ENCODE results near the gene PTF1A.

Gene PTF1A, protein sequence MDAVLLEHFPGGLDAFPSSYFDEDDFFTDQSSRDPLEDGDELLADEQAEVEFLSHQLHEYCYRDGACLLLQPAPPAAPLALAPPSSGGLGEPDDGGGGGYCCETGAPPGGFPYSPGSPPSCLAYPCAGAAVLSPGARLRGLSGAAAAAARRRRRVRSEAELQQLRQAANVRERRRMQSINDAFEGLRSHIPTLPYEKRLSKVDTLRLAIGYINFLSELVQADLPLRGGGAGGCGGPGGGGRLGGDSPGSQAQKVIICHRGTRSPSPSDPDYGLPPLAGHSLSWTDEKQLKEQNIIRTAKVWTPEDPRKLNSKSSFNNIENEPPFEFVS

DNA sequence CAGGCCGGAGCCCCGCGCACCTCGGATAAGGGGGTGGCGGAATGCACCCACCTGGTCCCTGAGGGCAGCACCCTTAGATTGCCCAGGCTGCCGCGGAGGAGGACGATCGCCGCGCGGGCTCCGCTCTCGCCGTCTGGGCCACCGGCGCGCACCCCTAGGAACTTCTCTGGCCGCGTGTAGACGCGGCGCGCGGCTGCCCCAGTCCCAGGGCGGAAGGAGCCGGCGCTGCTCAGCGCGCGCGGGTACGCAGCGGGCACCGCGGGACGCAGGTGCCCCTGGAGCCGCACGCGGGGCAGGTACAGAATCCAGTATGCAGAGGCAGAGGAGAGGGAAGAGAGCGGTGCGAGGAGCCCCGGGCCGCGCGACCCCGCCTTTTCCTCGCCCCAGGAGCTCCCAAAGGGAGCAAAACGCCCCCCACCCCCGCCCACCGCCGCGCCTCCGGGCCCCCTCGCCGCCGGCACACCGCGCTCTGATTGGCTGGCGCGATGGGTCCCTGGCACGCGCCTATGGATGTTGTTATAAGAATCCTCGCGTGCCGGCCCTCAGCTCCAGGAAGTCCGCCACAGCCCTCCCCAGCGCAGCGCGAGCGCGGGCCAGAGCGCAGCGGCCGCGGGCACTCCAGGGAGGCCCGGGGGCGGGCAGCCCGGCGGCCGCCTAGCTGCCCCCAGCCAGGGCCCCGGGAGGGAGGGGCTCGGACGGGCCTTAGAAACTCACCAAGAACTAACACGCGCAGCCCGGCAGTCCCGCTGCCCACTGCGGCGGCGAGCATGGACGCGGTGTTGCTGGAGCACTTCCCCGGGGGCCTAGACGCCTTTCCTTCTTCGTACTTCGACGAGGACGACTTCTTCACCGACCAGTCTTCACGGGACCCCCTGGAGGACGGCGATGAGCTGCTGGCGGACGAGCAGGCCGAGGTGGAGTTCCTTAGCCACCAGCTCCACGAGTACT is at the start of gene PTF1A:
Gene PTF1A, plus strand, starts transcription at position 549 of the 948 bp plus-strand sequence. Its CDS starts 219 bp downstream, at position 768.
- no peak for DNase-seq (ENCODE audit: extremely low read depth in 1 of 2, low read depth in 1 of 2)

DNA sequence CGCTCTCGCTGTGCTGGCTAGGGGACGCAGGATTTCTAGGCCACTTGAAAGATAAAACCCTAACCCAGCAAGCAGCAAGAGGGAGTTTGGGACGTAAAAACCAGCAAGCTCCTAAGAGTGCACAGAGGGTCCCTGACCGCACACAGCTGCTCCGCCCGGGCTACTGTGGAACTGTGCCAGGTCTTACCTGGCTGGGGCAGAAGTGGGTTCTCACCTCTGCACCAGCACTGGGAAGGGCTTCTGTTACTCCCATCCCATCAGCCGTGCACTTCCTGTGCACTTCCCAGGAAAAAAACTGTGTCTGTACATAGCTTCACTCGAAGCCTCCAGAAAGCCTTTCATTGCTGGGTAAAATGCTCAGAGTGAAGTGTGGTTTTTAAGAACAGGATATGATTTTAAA is 45.9 kb upstream of the PTF1A start:
- DNase-seq (ENCODE audit: extremely low read depth in 1 of 2, low read depth in 1 of 2), result no peak

DNA sequence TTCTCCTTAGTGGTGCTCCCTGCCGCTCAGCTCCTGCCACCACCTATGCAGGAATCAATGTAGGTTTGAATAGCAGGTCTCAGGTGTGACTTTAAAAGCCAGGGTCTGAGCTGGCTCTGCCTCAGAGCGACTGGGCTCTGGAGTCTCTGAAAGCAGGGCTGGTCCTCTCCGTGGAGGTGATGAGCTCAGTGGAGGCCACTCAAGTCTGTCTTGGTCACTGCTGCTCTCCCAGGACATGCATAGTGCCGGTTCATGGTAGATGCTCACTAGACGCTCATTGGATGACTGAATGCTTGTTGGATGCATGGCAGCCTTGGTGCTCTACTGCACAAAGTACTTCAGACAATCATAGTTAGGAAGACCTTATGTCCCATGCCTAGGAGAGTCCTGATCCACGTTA is 45.1 kb upstream of the PTF1A start:
- no peak for DNase-seq (ENCODE audit: extremely low read depth in 1 of 2, low read depth in 1 of 2)

DNA sequence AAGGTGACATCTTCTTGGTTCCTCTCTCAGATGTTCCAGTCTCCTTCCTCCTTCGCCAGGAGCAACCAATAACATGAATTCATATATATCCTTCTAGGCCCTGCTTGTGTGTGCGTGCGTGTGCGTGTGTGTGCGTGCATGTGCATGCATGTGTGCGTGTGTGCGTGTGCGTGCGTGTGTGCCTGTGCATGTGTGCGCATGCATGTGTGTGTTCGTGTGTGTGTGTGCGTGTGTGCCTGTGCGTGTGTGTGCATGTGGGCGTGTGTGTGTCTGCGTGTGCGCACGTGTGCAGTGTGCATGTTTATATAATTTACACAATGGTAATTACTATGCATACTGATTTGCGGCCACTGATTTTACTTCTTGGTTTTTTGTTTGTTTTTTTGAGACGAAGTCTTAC is 43.9 kb upstream of the PTF1A start:
- no peak for DNase-seq (ENCODE audit: extremely low read depth in 1 of 2, low read depth in 1 of 2)

DNA sequence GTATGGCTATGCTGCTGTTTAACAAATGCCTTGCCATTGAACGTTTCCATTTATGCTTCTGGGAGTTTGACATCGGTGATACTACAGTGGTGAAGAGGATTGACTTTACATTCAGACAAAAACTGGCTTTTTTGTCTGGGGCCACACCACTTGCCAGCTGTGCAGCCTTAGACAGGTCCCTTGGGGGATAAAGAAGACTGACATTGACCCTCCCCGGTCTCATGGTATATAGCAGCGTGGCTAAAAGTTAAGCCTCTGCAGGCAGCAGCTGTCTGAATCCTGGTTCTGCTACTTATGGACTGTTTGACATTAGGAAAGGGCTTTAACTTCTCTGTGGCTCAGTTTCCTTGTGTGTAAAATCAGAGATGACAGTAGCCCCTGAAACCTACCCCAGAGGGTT is 42.0 kb upstream of the PTF1A start:
- no peak for DNase-seq (ENCODE audit: extremely low read depth in 1 of 2, low read depth in 1 of 2)

DNA sequence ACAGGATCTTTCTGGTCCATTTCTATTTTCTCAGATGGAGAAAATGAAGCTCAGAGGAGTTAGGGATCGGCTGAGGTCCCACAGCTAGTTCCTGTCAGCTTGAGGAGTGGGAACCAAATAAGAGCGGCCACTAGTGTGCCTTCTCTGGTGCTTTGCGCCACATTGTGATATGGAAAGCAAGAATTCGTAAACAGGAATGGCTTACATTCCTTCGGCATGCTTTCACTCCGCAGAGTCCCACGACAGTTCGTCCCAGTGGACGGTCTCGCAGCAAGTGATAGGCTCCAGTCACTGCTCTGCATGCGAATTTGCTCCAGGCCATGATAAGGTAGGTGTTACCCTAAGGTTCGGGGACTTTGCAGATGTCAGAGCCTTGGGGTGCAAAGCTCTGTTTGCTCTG is 41.5 kb upstream of the PTF1A start:
- no peak for DNase-seq (ENCODE audit: extremely low read depth in 1 of 2, low read depth in 1 of 2)

DNA sequence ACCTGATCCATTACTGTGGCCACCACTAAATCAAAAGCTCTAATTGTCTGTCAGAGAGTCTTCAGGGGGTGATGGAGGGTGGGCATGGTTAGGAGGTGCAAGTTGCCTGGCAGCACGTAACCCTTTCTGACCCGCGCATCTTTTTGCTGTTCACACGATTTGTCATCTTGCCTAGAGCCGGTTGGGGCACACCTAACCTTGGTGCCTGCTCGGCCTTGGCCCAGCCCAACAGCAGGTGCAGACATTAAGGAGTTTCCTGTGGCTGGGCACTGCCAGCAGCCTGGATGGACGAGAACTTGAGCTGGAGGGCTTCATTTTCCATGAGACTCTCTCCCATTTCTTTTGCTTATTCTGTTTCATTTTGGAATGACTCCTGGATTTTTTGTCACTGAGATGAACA is 41.0 kb upstream of the PTF1A start:
- DNase-seq (ENCODE audit: extremely low read depth in 1 of 2, low read depth in 1 of 2), result no peak

DNA sequence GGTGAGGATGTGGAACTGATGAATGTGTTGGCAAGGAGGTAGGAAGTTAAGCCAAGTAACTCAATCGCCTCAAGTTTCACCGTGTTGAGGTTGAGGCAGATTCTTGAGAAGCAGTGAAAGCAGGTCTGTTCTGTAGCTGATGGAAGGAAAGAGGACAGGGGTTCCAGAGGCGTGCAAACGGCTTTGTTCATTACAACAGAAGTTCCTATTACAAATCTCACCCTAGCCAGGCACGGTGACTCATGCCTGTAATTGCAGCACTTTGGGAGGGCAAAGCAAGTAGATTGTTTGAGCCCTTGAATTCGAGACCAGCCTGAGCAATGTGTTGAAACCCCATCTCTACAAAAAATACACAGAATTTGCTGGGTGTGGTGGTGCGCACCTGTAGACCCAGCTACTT is 36.9 kb upstream of the PTF1A start:
- no peak for DNase-seq (ENCODE audit: extremely low read depth in 1 of 2, low read depth in 1 of 2)

DNA sequence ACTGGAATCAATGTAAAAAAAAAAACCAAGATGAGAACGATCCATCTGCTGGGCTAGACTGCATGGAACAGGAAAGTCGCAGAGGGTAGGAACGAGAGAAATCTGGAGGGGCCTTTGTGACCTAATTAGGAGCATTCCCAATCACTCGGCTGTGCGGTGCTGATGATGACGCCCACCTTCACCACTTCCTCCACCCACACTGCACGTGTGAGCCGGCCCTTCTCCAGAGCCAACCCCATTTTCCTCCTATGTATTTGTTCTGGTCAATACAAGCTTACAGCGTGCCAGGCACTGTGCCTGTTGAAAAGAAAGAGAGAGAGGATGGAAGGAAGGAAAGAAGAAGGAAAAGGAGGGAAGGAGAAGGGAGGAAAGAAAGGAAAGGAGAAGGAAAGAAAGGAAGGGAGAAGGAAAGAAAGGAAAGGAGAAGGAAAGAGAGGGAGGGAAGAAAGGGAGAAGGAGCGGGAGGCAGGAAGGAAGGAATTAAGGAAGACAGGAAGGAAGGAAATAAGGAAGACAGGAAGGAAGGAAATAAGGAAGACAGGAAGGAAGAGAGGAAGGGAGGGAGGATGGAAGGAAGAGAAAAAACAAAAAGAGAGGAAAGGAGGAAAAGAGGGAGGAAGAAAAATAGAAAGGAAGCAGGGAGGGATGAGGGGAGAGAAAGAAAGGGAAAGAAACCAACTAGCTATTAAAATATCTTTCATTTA is 35.5 kb upstream of the PTF1A start:
- no peak for DNase-seq (ENCODE audit: extremely low read depth in 1 of 2, low read depth in 1 of 2)

DNA sequence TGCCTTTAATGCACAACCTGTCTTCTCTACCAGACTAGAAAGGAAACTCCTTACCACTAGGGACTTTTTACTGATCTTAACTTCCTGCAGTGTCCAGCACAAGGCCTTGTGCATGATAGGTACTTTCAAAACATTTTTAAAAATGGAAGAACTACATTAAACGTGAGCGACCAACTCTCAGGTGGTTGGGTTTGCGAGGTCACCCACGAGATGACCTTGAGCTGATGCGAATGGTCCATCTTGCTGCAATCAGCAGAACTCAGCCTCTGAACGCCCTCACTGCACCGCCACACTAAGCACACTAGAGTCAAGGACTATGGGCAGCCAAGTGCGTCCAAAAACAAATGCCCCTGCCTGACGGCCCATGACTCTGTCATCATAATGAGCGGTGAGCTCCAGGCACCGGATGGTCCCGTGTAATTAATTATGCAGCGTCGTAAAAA is 34.9 kb upstream of the PTF1A start:
- no peak for DNase-seq (ENCODE audit: extremely low read depth in 1 of 2, low read depth in 1 of 2)

DNA sequence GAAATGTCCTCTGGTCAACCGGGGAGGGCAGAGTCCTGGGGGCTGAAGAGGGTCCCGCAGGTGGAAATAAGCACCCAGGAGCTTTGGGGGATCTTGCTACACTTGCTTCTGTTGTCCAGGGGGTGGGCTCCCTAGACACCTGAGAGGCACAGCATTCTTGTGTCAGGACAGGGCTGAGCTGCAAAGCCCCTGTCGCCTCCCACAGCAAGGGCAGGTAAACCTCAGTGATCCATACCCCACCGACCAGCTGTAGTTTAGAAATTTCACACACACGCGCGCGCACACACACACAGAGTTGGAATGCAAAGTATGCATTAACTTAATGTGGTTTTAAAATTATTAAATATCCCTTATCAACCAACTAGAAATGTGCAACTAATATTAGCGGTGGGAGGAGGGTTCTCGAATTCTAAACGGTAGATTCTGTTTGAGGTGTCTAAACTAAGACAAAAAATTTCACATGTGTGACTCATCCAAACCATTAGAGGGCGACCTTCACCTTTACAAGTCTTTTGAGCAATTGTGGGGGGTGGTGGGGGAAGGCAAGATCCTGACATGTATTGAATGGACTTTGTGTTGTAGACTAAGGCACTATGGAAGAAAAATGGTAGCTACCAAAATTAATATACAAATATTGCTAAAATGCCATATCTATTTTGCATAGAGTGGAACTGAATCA is 34.3 kb upstream of the PTF1A start:
- DNase-seq (ENCODE audit: extremely low read depth in 1 of 2, low read depth in 1 of 2), result no peak

DNA sequence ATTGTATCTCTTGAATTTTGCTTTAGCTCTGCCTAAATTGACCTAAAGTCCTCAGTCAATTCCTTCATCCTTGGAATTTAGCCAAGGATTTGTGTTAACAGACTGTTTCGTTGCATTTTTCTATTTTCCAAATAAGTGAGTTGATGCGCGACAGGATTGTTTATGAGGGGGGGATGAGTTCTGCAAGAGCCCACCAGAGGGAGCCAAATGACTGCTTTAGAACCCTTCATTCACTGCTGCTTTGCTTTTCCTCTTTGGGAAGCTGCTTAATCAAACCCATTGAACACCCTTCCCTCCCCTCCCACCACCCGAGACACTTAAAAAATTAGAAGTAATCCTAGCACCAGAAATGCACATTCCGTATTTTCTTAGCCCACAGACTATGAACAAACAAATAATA is 33.7 kb upstream of the PTF1A start:
- no peak for DNase-seq (ENCODE audit: extremely low read depth in 1 of 2, low read depth in 1 of 2)

DNA sequence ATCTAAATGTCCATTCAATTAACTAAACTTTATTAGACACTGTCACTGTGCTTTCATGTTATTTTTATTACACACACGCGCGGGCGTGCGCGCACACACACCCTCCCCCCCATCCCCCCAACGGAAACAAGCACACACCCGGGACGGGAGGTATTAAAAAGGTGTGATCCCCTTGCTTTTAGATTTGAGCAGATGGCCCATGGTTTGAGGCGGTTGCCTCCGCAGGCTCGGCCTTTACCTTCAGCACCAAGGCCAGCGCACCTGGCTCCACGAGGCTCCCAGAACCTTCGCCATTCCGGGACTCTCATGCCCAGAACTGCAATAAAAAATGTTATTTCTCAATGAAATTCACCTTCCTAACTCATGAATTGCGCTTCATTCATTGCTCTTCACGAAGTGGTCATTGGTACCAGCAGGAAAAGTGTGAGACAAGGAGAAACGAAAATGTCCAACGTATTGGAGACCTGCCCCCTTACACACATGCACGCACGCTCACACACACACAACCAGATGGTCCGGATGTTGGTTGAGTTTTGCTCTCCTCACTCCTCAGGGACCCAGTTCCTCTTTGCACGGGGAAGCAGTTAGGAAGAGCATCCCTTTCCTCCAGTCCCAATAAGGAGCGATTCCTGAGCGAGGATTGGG is 20.8 kb upstream of the PTF1A start:
- DNase-seq (ENCODE audit: extremely low read depth in 1 of 2, low read depth in 1 of 2), result no peak

DNA sequence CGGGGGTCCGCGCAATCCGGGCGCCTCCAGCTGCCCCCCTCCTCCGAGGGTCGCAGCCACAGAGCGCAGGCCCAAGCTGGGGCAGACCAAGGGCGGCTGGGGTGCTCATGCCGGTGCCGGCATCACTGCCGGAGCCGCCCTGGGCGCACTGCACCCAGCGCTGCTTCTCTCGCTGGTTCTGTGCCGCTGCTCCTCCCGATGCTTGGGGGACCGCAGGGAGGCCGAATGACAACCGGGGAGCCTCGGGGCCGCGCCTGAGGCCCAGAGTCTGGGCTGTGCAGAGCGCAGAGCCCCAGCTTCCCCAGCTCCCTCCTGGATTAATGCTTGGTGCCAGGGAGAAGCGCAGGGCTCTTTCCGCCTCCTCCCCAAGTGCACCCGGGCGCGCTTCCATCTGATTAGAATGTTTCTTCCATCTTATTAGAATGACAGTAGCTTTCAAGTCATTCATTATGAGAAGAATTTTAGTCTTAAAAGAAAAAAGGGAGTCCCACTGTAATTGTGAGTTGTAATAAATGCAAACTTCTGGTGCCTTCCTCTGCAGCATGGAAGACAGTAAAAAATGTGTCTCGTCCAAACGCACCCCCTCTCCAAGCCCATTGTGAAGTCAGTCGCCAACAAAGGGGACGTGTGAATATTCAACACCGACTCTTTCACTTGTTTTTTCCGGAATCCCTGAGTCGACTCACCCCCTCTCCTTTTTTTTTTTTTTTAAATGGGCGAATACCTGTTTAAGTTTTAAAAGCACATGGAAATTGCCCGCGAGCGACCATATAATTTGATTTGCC is 19.5 kb upstream of the PTF1A start:
- DNase-seq (ENCODE audit: extremely low read depth in 1 of 2, low read depth in 1 of 2), result no peak

DNA sequence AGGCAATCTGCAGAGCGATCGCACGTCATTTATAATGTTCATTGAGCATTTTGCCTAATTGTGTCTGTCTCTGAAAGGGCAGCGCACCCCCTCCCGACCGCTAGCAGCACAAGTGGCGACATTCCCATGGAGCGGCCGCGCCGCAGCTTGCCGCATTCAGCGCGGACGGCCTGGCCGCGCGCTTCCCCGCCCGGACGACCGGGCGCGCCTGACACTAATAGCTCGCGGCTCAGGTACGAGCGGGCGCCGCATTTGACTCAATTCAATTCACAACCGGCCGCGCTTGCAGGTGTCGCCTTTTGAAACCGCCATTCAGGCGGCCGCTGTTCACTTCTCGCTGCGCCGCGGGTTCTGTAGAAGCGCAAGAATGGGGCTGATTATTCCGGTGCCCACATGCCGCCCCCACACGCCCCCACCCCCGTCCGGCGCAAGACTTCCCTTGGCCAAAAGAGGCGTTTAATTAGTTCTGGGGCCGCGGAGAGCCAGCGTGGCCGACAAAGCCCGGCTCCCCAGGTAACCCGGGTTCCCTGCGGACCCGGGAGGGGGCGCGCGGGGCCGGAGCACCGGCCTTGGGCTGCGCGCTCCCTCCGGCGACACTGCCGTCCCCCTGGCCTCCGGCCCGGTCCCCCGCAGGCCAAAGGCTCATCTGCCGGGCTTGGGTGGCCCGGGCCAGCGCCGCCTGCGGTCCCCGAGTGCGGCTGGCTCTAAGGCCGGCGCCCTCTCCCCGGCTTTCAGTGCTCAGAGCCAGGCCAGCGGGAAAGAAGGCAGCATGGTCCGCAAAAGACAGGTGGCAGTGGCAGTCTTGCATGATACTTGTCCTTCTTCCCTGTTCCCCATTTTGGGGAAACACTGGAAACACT is 18.7 kb upstream of the PTF1A start:
- no peak for DNase-seq (ENCODE audit: extremely low read depth in 1 of 2, low read depth in 1 of 2)

DNA sequence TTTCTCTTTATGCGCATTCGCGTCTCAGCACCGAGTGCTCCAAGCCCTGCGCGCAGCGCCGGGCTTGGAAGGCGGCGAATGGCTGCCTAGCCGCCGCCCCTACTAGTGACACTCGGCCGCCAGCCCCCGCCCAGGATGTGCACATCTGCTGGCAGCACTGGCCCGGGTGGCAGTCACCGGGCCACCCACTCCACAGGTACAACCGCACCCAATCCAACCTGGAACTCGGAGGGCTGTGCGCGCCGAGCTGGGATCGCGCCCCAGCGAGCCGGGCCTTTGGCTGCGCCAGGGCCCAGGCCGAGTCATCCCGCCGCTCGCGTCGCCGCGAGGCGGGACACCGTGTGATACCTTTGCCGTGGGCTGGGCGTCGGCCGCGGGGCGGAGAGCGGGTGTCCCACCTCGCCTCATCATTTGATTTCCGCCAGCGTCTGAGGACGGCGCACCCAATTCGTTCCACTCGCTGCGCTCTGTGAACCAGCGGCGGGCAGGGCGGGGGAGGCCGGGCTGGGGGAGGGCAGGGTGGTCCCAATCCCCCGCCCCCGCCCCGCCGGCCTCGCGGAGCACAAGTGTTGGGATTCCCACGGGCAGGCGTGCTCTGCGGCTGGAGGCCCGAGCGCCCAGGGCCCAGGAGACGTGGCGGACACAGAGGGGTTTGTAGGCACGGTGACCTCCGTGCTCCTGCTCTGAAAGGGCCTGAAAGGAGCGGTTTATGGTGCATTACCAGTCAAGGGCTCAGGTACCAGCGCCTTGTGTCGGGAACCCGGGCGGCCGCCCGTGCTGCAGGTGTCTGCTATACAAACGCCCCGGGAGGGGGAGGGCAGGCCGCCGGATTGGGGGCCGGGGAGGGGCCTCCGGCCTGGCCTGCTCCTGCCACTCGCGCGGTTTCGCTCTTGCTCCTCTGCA is 17.8 kb upstream of the PTF1A start:
- DNase-seq (ENCODE audit: extremely low read depth in 1 of 2, low read depth in 1 of 2), result no peak

DNA sequence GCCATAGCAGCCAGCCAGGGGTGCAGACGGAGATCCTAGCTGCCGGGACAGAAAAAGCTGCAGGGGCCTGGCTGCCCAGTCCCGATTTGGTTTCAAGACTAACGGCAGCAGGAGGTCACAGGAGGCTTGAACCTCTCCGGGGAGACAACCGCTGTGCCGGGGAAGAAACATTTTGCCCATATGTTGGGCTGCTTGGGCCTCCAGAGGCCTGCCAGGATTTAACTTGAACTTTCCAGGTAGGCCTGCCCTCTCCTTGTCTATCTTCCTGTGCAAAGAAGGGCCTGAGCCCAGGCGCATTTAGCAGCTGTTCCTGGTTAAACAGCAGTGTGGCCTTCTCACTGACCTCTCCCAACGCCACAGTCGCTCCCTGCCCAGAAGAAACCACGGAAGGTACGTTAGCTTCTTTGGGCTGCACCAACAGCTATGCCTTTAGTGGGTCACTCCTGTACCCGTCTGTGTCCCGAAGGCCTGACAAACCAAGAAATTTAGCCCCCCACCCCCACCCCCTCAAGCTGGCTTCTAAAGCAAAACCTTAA is 17.1 kb upstream of the PTF1A start:
- DNase-seq (ENCODE audit: extremely low read depth in 1 of 2, low read depth in 1 of 2), result no peak
